Myocyte (in vitro differentiated cells): ENCODE data around the gene A3GALT2. TPM values are rescaled to one million over a fixed set of nuclear protein-coding genes. Genes with fewer than 3 reads are reported as not detected.
A peak's percentile ranks its signal among the peaks of the same experiment; 100 is the strongest.

Source experiments
- DNase-seq: peaks from one replicate; pipeline ENCODE4 v3.0.0-alpha.2; 2012; ENCODE audit warnings: low read depth
- total RNA-seq: library from RNA; depleted of rRNA; stranded (reverse); fragments of >200 nt; gene quantifications from 2 replicates; pipeline ENCODE4 v1.2.3, GENCODE V29; 2014

The A3GALT2 gene
- total RNA-seq, 1 donor from 2014 or later, result 0.32 TPM

DNA sequence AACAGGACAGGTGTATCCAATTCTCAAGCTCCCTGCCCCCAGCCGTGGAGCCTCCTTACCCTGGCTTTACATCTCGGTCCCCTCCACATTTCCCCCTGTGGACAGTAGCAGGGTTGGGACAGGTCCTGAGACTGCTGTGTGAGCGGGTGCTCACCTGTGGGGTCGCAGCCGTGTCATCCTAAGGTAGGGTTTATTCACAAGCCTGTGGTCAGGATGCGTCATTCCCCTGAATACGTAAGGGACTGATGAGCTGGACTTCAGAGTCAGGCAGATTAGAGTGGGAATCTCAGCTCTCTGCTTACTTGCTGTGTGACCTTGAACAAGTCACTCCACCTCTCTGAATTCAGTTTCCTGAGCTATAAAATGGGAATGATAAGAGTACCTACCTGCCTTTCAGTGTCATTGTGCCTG lies 46.9 kb downstream of the A3GALT2 start:
- DNase-seq, result no peak

DNA sequence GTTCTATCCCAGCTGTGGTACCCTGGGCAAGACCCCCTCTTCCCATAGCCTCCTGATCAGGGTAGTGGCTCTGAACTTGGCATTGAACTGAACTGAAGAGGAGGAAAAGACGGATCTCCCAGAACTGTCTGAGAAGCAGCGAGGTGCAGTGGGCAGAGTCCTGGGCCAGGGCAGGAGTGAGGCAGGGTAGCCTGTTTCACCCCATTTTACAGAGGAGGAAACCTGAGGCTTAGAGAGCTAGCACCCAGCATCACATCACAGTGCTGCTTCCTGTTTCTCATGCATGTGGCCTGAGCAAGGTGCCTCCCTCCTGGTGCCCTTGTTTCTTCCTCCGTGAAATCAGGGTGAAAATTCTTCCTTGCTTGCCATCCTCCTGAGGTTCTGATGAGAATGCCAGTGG lies 47.5 kb downstream of the A3GALT2 start:
- no peak for DNase-seq

DNA sequence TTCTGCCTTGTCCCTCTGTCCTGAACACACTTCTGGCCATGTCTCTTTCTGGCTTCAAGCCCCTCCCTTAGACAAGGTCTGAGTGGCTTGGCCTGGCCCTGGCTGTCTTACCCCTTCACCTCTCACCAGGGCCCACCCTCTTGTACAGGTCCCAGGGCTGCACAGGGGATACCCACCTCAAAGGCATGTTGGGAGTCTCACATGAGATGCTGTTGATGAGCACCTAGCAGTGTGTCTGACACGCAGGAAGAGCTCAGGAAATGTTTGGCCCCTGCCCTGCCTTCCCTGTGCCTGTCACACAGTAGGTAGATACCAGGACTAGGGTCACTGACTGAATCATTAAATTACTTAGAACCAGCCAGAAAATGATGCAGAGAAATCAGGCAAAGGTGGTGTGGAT lies 48.0 kb downstream of the A3GALT2 start:
- DNase-seq, result no peak

- DNase-seq, result no peak
Observed at GRCh38 chr1:33272509-33272908, 48.4 kb downstream of the A3GALT2 start.

GRCh38 chr1:33271666-33272505 lies 49.0 kb downstream of the A3GALT2 start:
- DNase-seq, result no peak

DNA sequence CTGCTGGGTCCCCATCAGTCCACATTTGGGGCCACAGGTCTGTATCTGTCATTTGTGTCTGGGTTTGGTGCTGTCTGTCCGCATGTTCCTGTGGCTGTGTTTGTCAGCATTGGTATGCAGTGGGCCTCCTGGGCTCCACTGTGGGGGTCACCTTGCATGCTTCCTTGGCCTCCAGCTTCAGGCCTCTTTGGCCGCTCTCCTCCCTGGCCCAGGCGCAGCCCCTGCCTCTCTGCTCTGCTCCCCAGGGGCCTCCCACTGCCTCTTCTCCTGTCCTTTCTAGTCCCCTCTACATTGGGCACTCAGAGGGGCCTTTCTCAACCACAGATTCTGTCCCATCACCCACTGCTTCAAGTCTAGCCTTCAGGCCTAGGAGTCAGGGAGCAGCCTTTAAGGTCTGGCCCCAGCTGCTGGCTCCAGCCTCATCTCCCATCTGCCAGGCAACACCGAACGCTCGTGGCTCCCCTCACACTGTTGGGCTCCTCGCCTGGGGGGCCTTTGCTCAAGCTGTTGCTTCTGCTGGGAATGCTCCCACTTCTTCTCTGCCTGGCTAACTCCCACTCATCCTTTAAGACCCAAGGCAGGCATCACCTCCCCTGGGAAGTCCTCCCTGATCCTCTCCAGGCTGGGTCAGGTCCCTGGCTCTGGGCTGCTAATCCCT lies 50.0 kb downstream of the A3GALT2 start:
- no peak for DNase-seq

GRCh38 chr1:33270379-33270778 lies 50.5 kb downstream of the A3GALT2 start:
- no peak for DNase-seq

DNA sequence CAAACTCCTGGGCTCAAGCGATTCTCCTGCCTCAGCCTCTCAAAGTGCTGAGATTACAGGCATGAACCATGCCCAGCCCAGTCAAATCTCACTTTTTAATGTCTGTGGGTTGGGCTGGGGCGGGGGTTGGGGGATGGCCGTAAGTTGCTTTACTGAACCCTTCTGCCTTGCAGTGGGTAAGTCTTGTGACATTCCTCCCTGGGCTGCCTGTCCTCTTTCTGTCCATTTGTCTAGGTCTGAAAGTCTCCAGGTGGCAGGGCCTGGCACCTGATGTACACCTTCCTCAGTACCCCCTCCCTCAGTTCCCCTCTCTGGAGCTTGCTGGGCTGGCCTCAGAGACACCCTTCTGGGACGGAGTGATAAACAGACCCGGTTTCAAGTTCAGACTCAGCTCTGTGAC lies 51.3 kb downstream of the A3GALT2 start:
- no peak for DNase-seq

- DNase-seq, result peak; percentile 83
Observed at GRCh38 chr1:33268927-33269610, 51.8 kb downstream of the A3GALT2 start.

GRCh38 chr1:33268457-33268856 lies 52.4 kb downstream of the A3GALT2 start:
- no peak for DNase-seq

DNA sequence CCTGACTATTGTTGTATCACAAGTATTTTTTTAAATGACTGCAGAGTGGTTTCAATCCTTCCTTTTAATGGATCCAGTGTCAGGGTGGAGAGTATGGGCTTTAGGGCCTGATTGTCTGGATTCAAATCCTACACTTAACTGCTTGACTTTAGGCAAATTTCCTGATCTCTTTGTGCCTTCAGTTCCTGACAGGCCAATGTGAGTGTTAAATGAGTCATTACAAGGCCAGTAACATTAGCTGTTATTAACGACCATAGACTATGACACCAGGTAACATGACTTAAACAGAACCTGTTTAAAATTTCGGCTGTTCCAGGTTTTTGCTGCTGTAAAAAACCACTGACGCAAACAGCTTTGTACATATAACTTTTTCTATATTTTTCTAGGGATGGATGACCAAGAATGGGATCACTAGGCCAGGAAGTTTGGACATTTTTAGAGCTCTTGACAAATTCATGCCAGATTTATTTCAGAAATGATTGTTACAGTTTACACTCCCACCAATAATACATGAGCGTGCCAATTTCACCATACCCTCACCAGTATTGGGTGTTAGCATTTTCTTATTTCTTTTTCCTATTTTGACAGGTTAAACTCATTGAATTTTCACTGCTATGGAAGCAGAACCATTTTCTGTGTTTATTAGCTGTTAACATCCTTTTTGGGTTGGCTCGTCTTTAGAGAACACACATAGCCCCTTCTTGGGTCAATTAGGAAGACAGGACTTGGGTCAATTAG lies 53.3 kb downstream of the A3GALT2 start:
- no peak for DNase-seq

- no peak for DNase-seq
Observed at GRCh38 chr1:33266766-33267165, 54.1 kb downstream of the A3GALT2 start.

DNA sequence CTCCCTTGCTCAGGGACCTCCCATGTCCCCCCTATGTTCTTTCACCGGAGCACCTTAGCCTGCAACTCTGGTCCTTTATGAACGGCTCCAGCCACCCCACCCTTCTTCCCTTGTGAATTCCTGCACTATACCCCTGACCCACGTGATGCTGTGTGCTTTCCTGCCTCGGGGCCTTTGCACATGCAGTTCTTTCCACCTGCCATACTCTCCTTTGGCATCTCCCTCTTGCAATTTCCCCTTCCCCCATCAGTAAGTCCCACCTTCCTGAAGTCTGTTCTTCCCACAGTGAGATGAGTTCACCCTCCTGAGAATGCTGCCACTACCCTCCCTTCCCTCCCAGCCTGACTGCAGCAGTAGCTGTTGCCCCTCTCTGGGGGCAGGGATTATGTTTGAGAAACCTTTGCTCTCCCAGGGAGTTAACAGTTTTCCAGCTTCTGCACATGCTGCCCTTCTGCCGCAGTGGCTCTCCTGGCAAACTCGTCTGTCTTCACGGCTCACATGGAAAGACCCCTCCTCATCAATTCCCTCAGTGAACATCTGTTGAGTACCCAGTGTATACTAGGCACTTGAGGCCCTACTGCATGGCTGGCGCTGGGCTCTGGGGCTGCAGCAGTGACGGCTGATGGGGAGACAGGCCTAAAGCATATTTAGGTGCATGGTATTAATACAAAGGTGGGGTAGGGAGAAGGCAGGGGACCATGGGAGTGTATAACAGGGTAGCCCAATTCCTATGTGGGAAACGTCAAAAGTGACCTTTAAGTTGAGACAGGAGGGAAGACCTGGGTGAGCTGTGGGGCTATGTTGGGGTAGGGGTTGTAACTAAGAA lies 54.9 kb downstream of the A3GALT2 start:
- no peak for DNase-seq

DNA sequence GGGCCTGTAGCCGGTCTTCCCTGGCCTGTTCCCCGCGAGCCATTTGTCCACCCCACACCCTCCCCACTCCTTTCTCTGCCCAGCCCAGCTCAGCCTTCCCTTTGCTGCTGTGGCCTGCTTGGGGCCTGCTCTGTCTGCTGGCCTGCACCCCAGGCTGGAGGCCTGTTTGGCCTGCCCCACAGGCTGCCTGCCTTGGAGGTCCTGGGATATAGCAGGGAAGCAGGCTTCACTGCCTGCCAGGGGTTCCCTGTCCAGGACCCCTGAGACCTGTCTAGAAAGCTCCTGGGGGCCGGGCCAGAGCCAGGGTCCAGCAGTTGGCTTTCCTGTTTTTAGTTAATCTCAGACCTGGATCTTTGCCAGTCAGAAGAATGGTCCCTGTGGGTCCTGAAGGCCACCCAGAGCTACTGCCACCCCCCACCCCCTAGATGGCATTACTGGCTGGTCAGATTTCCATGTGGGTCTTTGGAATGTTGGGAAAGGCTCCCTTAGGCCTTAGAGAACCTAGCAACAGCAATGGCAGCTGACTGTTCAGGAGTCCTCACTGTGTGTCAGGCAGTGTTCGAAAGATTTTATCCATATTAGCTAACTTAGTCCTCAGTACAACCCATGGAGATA lies 56.9 kb downstream of the A3GALT2 start:
- DNase-seq, result peak; percentile 56

DNA sequence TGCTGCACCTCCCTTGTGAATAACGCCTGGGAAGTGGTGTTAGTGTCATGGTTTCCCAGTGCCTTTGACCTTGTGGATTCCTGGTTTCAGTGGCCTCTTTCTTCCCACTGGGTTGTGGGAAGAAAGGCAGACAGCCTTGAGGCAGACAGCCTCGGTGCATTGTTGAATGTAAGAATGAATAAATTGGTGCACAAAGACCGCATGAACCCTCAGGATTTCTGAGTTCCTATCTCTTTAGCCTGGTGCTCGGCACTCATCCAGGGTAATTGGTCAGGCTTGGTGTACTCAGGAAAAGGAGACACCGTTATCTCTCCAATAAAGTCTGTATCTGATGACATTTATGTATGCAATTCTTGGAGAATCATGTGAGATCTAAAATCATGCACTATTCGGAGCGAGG lies 59.6 kb downstream of the A3GALT2 start:
- DNase-seq, result no peak

DNA sequence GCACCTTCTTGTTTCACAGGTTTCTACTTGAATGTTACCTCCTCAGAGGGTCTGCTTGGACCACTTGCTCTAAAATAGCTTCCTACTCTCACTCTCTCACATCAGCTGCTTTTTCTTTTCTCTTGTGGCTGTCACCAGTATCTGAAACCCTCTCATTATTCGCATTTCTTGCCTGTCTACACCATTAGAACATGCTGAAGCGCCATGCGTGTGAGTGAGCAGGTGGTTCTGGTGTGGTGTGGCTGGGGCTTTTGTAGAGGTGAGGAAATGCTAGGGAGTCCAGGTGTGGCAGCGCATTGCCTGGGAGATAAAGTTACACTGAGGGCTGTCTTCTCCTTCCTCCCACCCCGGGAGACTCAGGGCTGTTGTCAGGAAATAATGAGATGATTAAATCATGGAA lies 60.5 kb downstream of the A3GALT2 start:
- no peak for DNase-seq

- DNase-seq, result no peak
Observed at GRCh38 chr1:33259879-33260278, 61.0 kb downstream of the A3GALT2 start.

- no peak for DNase-seq
Observed at GRCh38 chr1:33258788-33259274, 62.1 kb downstream of the A3GALT2 start.

DNA sequence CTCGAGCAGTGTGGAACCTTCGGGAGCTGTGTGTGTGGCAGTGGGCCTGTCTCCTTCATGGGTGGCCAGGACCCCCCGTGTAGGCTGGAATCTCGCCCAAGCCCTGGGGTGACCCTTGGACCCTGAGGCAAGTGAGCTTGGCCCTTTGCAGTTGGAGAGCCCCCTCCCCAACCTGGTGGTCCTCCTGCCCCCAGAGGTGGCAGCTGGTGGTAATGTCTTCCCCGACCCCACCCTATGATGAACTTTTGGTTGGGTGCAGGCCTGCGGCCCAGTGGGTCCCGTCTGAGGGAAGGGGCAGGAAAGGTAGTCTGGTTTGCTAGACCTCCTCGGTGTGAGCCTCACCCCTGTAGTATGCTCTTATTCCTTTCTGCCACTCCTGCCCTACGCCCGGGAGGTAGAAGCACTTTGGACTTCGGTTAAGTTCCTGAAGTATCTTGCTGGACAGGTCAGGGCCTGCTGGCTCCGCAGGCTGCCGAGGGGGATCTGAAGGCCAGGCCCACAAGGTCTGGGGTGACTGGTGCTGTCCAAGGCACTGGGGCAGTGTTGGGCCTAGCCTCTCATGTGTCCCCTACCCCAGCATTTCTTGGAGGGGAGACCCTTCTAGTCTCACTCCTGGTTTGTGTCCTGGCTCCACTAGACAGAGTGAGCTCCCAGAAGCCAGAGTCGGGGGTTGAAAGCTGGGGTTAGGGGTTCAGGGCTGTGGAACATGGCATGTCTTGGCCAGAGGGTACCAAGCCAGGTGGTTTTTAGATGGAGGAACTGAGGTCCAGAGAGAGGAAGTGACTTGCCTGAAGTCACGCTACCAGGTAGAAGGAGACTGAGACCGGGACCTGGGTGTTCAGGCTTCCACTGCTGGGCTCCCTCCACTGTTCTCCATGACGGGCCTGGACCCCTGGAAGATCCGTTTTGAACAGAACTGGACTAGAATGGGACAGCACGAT lies 62.9 kb downstream of the A3GALT2 start:
- no peak for DNase-seq
